OCI-LY1 (cell line): ENCODE results near the gene PCDHA13.

Source experiments
- CTCF ChIP-seq: fragments of 200-600 bp; sonication (generic), shearing (Covaris generic); IDR thresholded peaks from 2 replicates; pipeline ENCODE4 v1.5.1; 2017; ENCODE audit warnings: mild to moderate bottlenecking, antibody characterized with exemption, low read length, moderate library complexity, mixed read lengths
- EZH2 ChIP-seq: fragments of 200-600 bp; sonication (generic), shearing (Covaris generic); IDR thresholded peaks from 2 replicates; pipeline ENCODE4 v1.8.0; 2017; ENCODE audit warnings: borderline replicate concordance, mixed run types, mild to moderate bottlenecking, antibody characterized with exemption, low read length, moderate library complexity, mixed read lengths

- TF ChIP-seq CTCF (no peak), EZH2 (no peak)
Measured at GRCh38 chr5:140833993-140834392, 47.9 kb upstream of the PCDHA13 start, which contains the start of gene PCDHA7.
